IPS DF 6.9 (cell line): ENCODE results near the gene IVD.
A peak's percentile ranks its signal among the peaks of the same experiment; 100 is the strongest.

Experiments
- DNase-seq: peaks from one replicate; pipeline ENCODE4 v3.0.0-alpha.2; 2013; ENCODE audit warnings: low read depth, low spot score
- H3K27ac ChIP-seq: one replicate; pipeline ENCODE4 v1.5.1; 2013; ENCODE audit warnings: low read length, control low read depth
- H3K27me3 ChIP-seq: 2 replicates; pipeline ENCODE4 v1.6.1; 2013; ENCODE audit warnings: mild to moderate bottlenecking, low read length; ENCODE audit not compliant: control insufficient read depth, insufficient read depth
- H3K36me3 ChIP-seq: 2 replicates; pipeline ENCODE4 v1.6.1; 2013; ENCODE audit warnings: low read length; ENCODE audit not compliant: control insufficient read depth, insufficient read depth
- H3K4me1 ChIP-seq: 2 replicates; pipeline ENCODE4 v1.6.1; 2013; ENCODE audit warnings: low read length; ENCODE audit not compliant: control insufficient read depth, insufficient read depth
- H3K4me3 ChIP-seq: 2 replicates; pipeline ENCODE4 v1.5.1; 2013; ENCODE audit warnings: mild to moderate bottlenecking, low read length
- H3K9me3 ChIP-seq: 2 replicates; pipeline ENCODE4 v1.6.1; 2013; ENCODE audit warnings: low read length, inconsistent platforms; ENCODE audit not compliant: control insufficient read depth, insufficient read depth
- WGBS: extraction: QIAGEN DNeasy Blood & Tissue Kit; methylation state at CpG from one replicate; pipeline ENCODE4 v1.1.7; 2013; ENCODE audit warnings: mixed read lengths, missing lambda C conversion rate; ENCODE audit not compliant: insufficient read length, insufficient coverage; 5-methylcytosine and 5-hydroxymethylcytosine counted together

IVD gene

DNA sequence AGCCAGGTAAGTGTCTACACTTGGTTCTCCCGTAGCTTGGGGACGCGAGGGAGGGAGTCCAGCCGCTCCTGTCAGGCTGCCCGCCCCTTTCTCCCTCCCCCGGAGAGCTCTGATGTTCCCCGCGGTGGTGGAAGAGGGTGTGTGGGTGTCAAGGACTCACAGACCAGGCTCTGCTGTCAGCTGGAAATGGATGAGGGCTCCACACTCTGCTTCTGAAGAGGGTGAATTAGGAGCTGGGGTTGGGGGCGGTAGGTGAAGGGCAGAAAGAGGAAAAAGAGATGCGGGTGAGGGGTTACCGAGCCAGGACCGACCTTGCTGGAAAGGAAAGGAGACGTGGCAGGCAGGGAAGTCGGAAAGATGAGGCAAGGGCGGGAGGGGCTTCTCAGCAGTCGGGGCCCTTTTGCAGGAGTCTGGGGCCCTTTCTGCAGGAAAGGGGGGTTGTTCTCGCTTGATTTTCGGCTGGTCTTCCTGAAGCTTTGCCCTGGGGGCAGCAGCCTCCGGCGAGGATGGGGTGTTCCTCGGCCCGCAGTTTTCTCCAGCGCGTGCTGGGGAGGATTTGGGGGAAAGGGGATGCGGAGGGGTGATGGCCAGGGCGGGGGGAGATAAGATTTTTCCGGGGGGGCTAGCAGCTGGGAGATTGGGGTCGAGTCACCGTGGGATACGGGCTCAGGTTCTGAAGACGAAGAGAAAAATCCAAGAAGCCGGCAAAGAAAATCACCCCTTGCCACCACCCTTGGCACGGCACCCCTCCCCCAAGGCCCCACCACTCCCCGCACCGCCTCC lies 34.6 kb downstream of the IVD start:
- no peak for DNase-seq
- Histone ChIP-seq H3K4me1 (peaks cover 23% of the 10 kb centered on the region), H3K27ac (no peak overlapping the region)

DNA sequence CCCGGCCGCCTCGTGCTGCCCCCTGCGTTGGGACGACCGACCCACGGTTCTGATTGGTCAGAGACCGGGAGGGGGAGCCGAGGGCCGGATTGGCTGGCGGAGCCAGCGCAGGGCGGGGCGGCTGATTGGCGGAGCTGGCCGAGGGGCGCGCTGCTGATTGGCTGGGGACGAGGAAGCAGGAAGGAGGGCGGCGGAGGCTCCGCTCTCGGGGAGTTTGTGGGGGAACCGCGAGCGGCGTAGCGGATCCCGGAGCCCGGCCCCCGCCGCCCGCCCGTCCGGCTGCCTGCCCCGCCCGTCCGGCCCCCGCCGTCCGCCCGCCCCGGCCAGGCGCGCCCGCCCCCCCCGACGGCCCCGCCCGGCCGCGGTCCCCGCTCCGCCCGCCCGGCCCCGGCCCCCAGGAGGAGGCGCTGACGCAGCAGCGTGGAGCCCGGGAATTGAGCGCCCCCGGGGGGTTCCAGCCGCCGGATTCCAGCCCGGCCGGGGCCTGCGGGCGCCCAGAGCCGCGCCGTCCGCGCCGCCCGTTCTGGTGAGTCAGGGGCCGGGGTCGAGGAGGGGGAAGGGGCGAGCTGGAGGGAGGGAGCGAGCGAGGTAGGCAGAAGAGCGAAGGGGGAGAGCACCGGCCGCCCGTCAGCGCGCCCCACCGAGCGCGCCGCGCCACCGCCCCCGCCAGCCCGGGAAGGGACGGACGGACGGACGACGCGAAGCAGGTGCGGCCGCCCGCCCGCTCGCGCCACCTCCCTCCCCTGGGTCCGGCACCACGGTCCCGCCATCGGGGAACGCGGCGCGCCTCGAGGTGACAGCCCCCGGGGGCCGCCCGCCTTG lies 35.4 kb downstream of the IVD start, which contains the start of gene BAHD1:
BAHD1 (plus strand) TSS at position 211 of the 822 bp plus-strand sequence. CDS start 17,512 bp downstream, outside the sequence.
- WGBS = no CpG with 5 or more reads among the region's 119 CpGs
- Histone ChIP-seq H3K4me3 (peak within 1 kb of the TSS; percentile 94), H3K27me3 (no peaks in the 10 kb centered on the region), H3K36me3 (no peaks in the 10 kb centered on the region; the same call in 1 of the 2 replicates), H3K9me3 (no peaks in the 10 kb centered on the region), H3K27ac (no peak within 1 kb of the TSS), H3K4me1 (peaks cover 20% of the 10 kb centered on the region)
- peak; percentile 91 for DNase-seq

More for the DNA sequence above, 34.6 kb downstream of the IVD start:
- H3K36me3 ChIP-seq = no peaks in the 10 kb centered on the region; the same call in 1 of the 2 replicates
- no CpG with 5 or more reads among the region's 35 CpGs for WGBS
- no peaks in the 10 kb centered on the region for H3K9me3 ChIP-seq
- peak overlapping the region; percentile 94 for H3K4me3 ChIP-seq
- no peaks in the 10 kb centered on the region; the same call in 1 of the 2 replicates for H3K27me3 ChIP-seq

GRCh38 chr15:40441565-40442531 lies 36.3 kb downstream of the IVD start:
- peaks cover 22% of the 10 kb centered on the region for H3K4me1 ChIP-seq
- H3K27me3 ChIP-seq = no peaks in the 10 kb centered on the region
- peak overlapping the region; percentile 94; the same call in 1 of the 2 replicates for H3K4me3 ChIP-seq
- no peaks in the 10 kb centered on the region for H3K9me3 ChIP-seq
- WGBS = no CpG with 5 or more reads among the region's 119 CpGs
- no peaks in the 10 kb centered on the region; the same call in 1 of the 2 replicates for H3K36me3 ChIP-seq
- DNase-seq = no peak
- no peak overlapping the region for H3K27ac ChIP-seq

DNA sequence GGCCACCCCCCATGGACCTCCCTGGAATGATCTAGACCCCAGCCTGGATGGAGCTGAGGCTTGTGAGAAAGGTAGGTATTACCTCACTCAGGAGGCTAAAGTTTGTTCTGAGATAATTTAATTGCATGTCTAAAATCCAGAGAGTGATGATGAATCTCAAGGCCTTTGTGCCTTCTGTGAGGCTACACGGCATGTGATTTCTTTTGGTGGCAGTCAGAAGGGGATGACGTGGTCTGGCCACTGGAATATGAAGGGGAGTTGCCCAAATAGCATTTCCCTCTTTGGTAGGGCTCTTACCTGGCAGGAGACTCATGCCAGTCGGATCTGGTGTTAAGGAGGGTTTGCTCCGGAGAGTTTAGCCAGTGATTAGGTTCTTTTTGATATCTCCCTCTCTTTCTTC lies 37.7 kb downstream of the IVD start:
- WGBS = no CpG with 5 or more reads among the region's 4 CpGs
- H3K4me3 ChIP-seq = no peak overlapping the region
- peaks cover 17% of the 10 kb centered on the region for H3K4me1 ChIP-seq
- no peaks in the 10 kb centered on the region for H3K27me3 ChIP-seq
- no peak for DNase-seq
- no peak overlapping the region for H3K27ac ChIP-seq
- H3K36me3 ChIP-seq = no peaks in the 10 kb centered on the region; the same call in 1 of the 2 replicates
- no peaks in the 10 kb centered on the region for H3K9me3 ChIP-seq

DNA sequence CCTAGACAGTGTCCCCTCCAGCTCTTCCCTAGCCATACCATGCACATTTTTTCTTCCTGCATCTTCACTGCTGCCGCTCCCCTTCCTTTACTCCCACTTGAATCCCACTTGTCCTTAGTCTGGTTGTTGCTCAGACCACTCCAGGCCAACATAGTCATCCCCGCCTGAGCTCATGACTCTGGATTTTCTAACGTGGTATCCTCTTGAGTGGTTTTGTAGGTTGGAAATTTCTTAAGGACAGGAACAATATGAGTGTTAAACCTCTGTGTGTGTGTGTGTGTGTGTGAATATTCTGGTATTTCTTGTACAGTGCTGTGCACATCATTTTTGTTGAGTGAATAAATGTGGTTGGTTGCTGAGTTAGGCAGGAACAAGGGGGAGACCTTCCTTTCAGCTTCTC lies 38.3 kb downstream of the IVD start:
- Histone ChIP-seq H3K36me3 (no peaks in the 10 kb centered on the region; the same call in 1 of the 2 replicates), H3K27ac (no peak overlapping the region), H3K27me3 (no peaks in the 10 kb centered on the region), H3K4me3 (no peak overlapping the region), H3K4me1 (peaks cover 12% of the 10 kb centered on the region), H3K9me3 (no peaks in the 10 kb centered on the region)
- no CpG with 5 or more reads among the region's 3 CpGs for WGBS
- DNase-seq = no peak

DNA sequence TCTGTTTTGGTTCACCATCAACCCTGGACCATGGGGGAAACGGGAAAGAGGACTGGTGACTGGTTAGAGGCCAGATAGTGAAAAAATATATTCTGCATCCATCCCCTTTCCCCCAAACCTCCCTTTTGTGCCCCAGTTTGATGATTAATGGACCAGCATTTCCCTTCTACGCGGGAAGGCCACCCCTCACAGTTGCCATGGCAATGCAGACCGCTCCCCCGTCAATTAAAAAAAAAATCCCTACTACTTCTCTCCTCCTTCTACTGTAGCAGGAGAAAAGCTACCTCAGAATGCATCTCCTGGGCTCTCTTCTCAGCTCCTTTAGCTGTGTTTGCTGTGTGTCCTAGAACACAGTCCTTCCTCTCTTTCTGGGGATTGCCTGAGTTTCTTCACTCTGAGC lies 39.1 kb downstream of the IVD start:
- H3K27me3 ChIP-seq = no peaks in the 10 kb centered on the region
- H3K27ac ChIP-seq = no peak overlapping the region
- peaks cover 12% of the 10 kb centered on the region for H3K4me1 ChIP-seq
- no peaks in the 10 kb centered on the region; the same call in 1 of the 2 replicates for H3K36me3 ChIP-seq
- DNase-seq = no peak
- WGBS = no CpG with 5 or more reads among the region's 5 CpGs
- H3K4me3 ChIP-seq = no peak overlapping the region
- H3K9me3 ChIP-seq = no peaks in the 10 kb centered on the region

- Histone ChIP-seq H3K27ac (no peak overlapping the region), H3K36me3 (no peaks in the 10 kb centered on the region; the same call in 1 of the 2 replicates), H3K4me1 (peaks cover 16% of the 10 kb centered on the region), H3K9me3 (no peaks in the 10 kb centered on the region), H3K4me3 (no peak overlapping the region), H3K27me3 (no peaks in the 10 kb centered on the region)
- no CpG with 5 or more reads among the region's 9 CpGs for WGBS
- DNase-seq = no peak
Measured at GRCh38 chr15:40445421-40445922, 39.9 kb downstream of the IVD start.

- no peak for DNase-seq
- no CpG with 5 or more reads among the region's 3 CpGs for WGBS
- peaks cover 16% of the 10 kb centered on the region for H3K4me1 ChIP-seq
- H3K4me3 ChIP-seq = no peak overlapping the region
- no peaks in the 10 kb centered on the region for H3K27me3 ChIP-seq
- H3K9me3 ChIP-seq = no peaks in the 10 kb centered on the region
- no peaks in the 10 kb centered on the region; the same call in 1 of the 2 replicates for H3K36me3 ChIP-seq
- no peak overlapping the region for H3K27ac ChIP-seq
Measured at GRCh38 chr15:40446144-40446543, 40.5 kb downstream of the IVD start.

- Histone ChIP-seq H3K4me3 (no peak overlapping the region), H3K4me1 (peaks cover 17% of the 10 kb centered on the region), H3K27ac (no peak overlapping the region), H3K27me3 (no peaks in the 10 kb centered on the region), H3K36me3 (no peaks in the 10 kb centered on the region), H3K9me3 (no peaks in the 10 kb centered on the region)
- no CpG with 5 or more reads among the region's 4 CpGs for WGBS
- no peak for DNase-seq
Measured at GRCh38 chr15:40448354-40448753, 42.8 kb downstream of the IVD start.
